ENCODE measurements around the gene ADGRB3.

ADGRB3 gene

DNA sequence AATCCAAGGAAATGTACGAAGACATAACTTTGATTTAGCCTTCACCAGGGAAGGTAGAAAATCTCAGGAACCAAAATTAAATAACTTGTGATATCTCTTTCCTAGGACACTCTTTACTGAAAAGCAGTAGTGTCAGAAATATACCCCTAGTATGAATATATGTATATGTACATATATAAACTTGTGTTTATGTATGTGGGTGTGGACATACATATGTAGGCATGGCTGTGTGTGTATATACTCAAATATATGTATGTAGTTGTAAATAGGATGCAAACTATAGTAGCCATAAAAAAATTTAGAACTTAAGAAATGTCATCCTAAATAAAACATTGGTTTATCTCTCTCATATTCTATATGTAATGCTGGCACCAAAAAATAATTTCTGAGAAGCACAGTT lies 500.8 kb downstream of the ADGRB3 start:
- DNase-seq (ENCODE audit: extremely low read depth, low read depth): no peak
- H3K4me3 ChIP-seq (replicated peaks; ENCODE audit: low read depth, low read length): no peak overlapping the region
- no peak for TF ChIP-seq CTCF (IDR thresholded peaks at IDR 0.05; ENCODE audit: low read depth, low read length, missing control alignments)

- no peak for DNase-seq (ENCODE audit: extremely low read depth, low read depth)
- no peak overlapping the region for H3K4me3 ChIP-seq (replicated peaks; ENCODE audit: low read depth, low read length)
- TF ChIP-seq CTCF (IDR thresholded peaks at IDR 0.05; ENCODE audit: low read depth, low read length, missing control alignments): no peak
Observed at GRCh38 chr6:69138148-69138547, 503.1 kb downstream of the ADGRB3 start.

DNA sequence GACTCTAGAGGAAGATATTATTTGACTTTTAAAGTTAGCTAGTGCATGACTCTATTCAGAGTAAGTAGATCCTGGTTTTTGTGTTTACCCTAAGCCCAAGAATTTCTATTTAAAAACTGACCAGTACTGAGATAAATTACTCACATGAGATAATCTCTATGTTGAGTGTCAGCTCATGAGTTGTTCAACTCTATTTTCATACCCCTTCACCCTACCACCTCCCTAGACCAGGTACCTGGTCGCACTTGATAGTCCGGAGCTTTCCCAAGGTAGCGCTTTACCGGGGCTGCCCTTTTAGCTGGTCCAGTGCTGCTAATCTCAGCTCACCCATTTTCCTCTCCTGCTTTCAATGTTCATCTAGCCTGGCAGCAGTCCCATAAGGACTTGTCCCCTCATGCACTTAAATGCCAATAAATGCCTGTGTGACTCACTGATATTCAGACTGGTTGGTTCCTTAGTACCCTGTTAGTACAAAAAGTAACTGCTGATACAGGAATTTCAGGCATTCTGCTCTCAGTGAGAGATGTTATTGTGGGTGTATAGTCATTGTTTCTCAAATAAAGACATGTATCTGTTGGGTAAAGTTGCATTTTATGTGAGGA lies 503.9 kb downstream of the ADGRB3 start:
- no peak for TF ChIP-seq CTCF (IDR thresholded peaks at IDR 0.05; ENCODE audit: low read depth, low read length, missing control alignments)
- DNase-seq (ENCODE audit: extremely low read depth, low read depth): no peak
- no peak overlapping the region for H3K4me3 ChIP-seq (replicated peaks; ENCODE audit: low read depth, low read length)

DNA sequence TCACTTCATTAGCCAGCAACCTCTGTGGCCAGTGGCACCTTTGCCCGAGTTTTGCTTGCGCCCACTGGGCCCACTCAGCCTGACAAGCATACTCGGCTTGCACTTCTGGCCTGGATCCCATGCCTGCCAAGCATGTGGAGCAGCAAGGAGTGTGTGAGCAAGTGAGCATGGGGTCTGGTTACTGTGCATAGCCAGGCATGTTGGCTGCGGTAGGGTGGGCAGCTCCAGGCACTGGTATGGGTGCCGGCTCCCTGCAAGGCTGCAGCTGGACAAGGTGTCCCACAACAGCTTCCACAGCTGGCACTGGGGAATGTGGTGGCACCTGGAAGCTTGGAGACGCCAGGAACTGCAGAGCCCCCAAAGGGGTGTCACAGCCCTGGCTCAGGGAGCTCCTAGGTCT lies 510.0 kb downstream of the ADGRB3 start:
- H3K4me3 ChIP-seq (replicated peaks; ENCODE audit: low read depth, low read length): no peak overlapping the region
- TF ChIP-seq CTCF (IDR thresholded peaks at IDR 0.05; ENCODE audit: low read depth, low read length, missing control alignments): no peak
- no peak for DNase-seq (ENCODE audit: extremely low read depth, low read depth)

GRCh38 chr6:69146385-69146784 lies 511.3 kb downstream of the ADGRB3 start:
- no peak for DNase-seq (ENCODE audit: extremely low read depth, low read depth)
- no peak overlapping the region for H3K4me3 ChIP-seq (replicated peaks; ENCODE audit: low read depth, low read length)
- TF ChIP-seq CTCF (IDR thresholded peaks at IDR 0.05; ENCODE audit: low read depth, low read length, missing control alignments): no peak

- H3K4me3 ChIP-seq (replicated peaks; ENCODE audit: low read depth, low read length): no peak overlapping the region
- no peak for TF ChIP-seq CTCF (IDR thresholded peaks at IDR 0.05; ENCODE audit: low read depth, low read length, missing control alignments)
- DNase-seq (ENCODE audit: extremely low read depth, low read depth): no peak
Observed at GRCh38 chr6:69155467-69155866, 520.4 kb downstream of the ADGRB3 start.

DNA sequence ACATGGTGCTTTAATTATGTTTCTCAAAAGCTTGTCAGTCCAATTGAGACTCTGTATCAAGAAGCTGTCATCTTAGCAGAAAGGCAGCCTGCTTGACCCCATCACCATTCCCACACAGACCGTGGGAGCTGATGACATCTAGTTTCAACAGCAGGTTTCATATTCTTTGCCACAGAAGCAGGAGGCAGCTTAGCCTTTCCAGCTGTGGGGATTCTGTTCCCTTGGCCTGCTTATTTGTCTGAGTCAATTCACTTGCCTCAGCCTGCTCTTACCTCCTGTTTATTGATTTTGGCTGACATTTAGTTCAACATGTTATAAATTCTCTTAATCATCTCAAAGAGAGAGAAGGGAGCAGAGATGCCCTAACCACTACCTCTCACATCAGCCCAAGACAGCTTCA lies 527.7 kb downstream of the ADGRB3 start:
- DNase-seq (ENCODE audit: extremely low read depth, low read depth): no peak
- no peak for TF ChIP-seq CTCF (IDR thresholded peaks at IDR 0.05; ENCODE audit: low read depth, low read length, missing control alignments)
- H3K4me3 ChIP-seq (replicated peaks; ENCODE audit: low read depth, low read length): no peak overlapping the region
